ENCODE results near the gene ULK4. TPM values are rescaled to one million over a fixed set of nuclear protein-coding genes. Genes with fewer than 3 reads are reported as not detected.

Gene ULK4
- total and polyA plus RNA-seq, 2 of the 8 experiments (the other 6 are each of a cell fraction or from before 2014, with no cell fraction given), result 3.0 to 10.8 TPM

- TF ChIP-seq CHD7 (IDR thresholded peaks at IDR 0.05; ENCODE audit: insufficient replicate concordance, low read length), result no peak
- no peak for TF ChIP-seq BRCA1 (IDR thresholded peaks at IDR 0.05; ENCODE audit: low read depth, low read length)
- TF ChIP-seq HDAC2 (IDR thresholded peaks at IDR 0.05; ENCODE audit: borderline replicate concordance in 1 of 2, low read depth in 2 of 2, low read length in 2 of 2), result no peak
- no peak for TF ChIP-seq NANOG (IDR thresholded peaks at IDR 0.05; ENCODE audit: insufficient read depth, low read depth, low read length, poor library complexity, severe bottlenecking)
- no peak for TF ChIP-seq BACH1 (IDR thresholded peaks at IDR 0.05; ENCODE audit: low read length)
- TF ChIP-seq ASH2L (IDR thresholded peaks at IDR 0.05; ENCODE audit: low read length), result no peak
- TF ChIP-seq SIRT6 (IDR thresholded peaks at IDR 0.05; ENCODE audit: low read length), result no peak
- no peak for TF ChIP-seq RNF2 (IDR thresholded peaks at IDR 0.05; ENCODE audit: borderline replicate concordance, low read depth, low read length, missing control alignments, poor library complexity, severe bottlenecking)
- TF ChIP-seq CREB1 (IDR thresholded peaks at IDR 0.05), result no peak
- no peak for TF ChIP-seq TCF12 (IDR thresholded peaks at IDR 0.05; ENCODE audit: low read depth, low read length)
- TF ChIP-seq SAP30 (IDR thresholded peaks at IDR 0.05; ENCODE audit: insufficient read depth, insufficient replicate concordance, low read length), result no peak
- TF ChIP-seq KDM4A (IDR thresholded peaks at IDR 0.05; ENCODE audit: low read depth, low read length, severe bottlenecking), result no peak
These were observed 361.3 kb downstream of the ULK4 start (continued) for GRCh38 chr3:41600616-41601015.

Measured in H1 (cell line).